ENCODE measurements around the gene ELAVL2.

Gene ELAVL2

DNA sequence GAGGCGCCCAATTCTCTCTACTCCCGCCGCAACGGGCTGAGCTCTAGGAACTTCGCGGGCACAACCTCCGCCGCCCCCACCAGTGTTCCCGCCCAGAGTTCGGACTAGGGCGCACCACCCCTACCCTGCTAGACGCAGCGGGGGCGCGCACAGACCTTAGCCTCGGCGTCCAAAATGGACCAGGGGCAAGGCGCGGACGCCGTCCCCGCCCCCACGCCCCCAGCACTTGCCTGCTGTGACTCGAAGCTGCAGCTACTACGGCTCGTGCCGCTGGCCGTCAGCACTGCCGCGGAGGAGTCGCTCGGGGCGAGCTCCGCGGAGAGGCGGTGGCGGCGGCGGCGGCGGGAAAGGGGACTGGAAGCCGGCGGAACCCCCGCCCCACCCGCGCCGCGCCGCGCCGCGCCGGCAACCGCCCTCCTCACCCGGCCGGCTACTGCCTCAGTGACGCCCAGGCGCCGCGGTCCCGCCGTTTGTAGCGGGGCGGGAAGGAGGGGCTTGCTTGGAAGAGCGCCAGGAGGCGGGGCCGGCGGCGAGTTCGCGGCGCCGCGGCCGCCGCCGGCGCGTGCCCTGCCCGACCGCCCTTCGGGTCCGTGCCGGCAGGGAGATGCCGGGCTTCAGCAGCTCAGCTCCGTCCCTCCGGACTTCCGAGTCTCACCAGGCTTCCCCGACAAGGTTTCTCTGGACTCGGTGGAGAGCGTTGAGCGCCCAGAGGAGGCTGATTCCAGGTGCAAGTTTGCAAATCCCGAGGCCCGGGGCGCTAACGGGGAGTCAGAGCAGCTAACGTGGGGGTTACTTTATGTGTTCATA lies 4.5 kb downstream of the ELAVL2 start:
- no peak for DNase-seq

- DNase-seq: no peak
These were observed 5.3 kb downstream of the ELAVL2 start for GRCh38 chr9:23820451-23821374.

- no peak for DNase-seq
These were observed 6.6 kb downstream of the ELAVL2 start for GRCh38 chr9:23819403-23819802.

GRCh38 chr9:23814243-23814642 lies 11.8 kb downstream of the ELAVL2 start:
- DNase-seq: no peak

GRCh38 chr9:23812673-23813072 lies 13.4 kb downstream of the ELAVL2 start:
- no peak for DNase-seq

GRCh38 chr9:23811633-23812032 lies 14.4 kb downstream of the ELAVL2 start:
- DNase-seq: no peak

DNA sequence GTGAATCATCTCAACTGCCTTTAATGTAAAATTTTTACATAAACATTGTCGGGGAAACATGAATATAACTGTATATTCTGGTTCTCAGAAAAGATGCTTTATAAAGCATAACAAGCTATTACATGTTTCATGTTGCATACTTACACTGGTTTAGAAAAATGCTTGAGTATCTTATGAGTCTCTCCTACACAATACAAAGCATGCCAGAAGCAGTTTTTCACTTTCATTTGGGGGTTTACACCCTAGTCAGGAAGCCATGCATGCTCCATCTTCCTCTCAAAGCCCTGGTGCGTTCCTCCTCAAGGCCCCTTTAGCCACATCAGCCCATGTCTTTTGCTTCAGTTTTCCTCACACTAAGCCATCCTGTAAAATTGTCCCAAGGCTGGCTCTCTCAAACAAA lies 22.8 kb downstream of the ELAVL2 start:
- no peak for DNase-seq

DNA sequence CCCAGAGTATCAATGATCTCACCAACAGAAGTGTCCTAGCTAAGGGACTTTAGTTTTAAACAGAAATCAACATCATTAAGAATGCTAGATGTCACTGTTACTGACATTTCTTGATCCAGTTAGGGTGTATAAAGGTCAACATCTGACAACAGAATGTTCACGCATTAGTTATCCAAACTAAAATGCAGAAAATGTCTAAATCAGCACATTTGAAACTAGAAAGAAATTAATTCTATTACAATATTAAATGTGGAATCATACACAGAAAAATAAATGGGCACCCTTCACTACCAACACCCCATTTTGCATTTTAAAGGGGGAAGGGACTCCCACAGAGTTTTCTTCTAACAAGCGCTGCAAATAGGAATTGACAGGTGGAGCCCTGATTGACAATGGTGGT lies 24.5 kb downstream of the ELAVL2 start:
- no peak for DNase-seq

DNA sequence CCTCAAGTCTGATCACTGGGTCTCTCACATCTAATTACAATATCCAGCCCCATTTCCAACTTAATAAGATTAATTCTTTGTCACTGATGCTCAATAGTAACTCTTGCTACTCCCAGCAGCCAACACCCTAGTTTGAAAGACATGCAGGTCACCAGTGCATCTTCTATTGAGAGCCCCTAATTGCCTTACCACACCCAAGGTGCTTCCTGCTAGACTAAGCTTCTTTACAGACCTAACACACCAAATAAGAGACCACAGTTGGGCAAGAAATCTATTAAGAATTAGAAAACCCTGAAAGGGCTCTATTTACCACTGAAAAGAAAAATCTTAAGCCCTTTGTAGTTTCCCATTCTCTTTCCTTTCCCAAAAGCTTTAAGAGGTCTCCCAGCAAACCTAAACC lies 26.5 kb downstream of the ELAVL2 start:
- DNase-seq: no peak

DNA sequence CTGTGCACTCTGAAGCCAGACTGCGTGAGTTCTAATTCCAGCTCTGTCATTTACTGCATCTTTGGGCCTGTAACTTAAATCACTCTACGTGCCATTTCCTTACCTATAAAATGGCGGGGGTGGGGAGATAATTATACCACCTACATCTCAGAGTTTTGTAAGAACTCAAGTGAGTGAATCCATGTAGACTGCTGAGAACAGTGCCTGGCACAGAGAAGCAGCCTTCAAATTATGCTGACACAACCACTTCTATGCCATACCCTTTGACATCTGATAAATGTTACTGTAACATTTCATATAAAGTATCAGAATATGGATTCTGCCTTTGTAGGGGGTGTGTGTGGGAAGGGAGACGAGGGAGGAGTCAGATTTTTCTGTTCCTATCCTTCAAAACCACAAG lies 27.7 kb downstream of the ELAVL2 start:
- no peak for DNase-seq

DNA sequence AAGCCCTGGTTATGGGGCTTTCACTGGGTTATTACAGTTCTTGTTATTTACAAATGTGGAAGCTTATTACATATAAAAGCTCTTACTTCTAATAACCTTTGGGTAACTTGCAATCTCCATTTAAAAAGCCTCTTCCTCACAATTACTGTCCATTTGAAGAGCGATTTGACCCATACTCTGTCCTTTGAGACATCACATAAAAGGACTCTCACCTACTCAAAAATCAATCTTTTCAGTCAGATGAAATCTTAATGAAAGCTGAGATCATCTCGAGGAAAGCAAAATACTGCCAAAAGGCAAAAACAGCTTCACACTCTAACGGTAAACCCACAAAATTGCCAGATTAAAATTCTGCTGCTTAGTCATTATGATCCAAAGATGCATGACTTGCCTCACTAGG lies 29.8 kb downstream of the ELAVL2 start:
- no peak for DNase-seq

DNA sequence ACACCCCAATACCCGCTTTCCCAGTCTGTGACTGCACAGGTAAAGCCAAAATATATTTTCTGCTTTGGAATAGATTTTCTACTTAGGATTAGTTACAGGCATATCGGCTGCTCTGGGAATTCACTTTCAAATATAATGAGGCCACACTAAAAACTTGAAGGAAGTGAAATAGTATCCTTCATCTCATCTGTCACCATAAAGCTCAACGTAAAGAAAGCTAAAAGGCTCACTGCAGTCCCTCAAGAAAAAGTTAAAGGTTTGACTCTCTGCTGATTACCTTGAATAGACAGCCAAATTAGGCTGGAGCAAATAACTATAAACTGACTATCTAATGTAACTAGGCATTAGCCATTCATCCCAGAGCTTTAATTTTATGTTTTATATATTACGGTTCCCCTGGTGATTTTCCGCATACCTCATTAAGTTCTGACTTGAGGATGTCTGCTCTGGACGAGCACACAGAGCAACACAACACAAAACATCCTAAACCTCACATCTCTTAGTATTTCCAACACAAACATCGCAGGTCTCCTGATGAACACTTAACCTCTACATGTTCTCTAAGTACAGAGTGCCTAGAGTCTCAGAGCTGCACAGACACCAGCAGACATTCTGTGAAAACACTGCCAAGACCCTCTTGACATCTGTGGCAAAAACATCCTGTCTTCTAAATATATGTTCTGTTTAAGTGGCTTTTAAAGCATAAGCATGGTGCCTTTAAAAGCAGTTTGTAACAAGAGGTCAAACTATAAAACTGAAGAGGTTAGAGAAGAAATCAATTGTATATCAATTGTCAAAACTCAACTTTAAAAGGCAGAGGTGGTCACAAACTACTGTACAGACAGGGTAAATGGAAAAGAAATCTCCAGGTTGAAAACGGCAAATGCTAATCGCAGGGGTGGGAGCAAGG lies 35.4 kb downstream of the ELAVL2 start:
- no peak for DNase-seq

GRCh38 chr9:23789529-23790254 lies 36.3 kb downstream of the ELAVL2 start:
- DNase-seq: no peak

- DNase-seq: no peak
These were observed 41.1 kb downstream of the ELAVL2 start for GRCh38 chr9:23784962-23785361.

DNA sequence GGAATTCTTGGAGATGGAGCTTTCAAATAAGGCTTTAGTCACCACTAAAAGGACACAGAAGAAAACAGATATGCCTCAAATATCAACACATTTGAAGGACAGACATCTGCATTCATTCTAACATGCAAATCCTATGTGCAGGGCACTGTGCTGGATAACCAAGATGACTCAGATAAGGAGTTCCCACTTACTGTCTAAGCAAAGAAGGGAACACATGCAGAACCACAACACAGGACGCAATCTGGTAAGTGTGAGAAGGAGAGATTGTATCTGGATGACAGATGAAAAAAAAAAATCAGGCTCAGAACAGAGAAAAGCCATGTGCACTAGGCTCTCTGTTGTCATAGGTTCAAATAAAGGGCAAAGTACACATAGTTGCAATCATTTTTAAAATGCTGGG lies 42.5 kb downstream of the ELAVL2 start:
- no peak for DNase-seq

- no peak for DNase-seq
These were observed 46.8 kb downstream of the ELAVL2 start for GRCh38 chr9:23779220-23779619.

GRCh38 chr9:23777328-23777727 lies 48.7 kb downstream of the ELAVL2 start:
- DNase-seq: no peak

DNA sequence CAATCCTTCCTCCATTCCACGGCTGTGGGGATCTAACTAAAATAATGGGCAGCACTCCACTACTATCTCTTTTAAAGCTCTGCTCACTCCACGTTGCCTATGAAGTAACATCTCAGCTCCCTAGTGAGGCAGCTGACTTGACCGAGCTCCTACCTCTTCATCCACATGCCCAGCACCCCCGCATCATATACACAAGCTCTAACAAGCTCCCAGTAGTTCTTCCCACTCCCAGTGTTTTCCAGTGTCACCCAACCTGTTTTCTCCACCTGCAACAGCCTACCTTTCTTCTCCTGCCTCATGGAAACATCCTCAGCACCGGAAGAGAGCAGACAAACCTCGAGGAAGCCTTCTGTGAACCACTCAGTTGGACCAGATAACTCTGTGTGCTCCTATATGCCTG lies 50.5 kb downstream of the ELAVL2 start:
- DNase-seq: no peak

DNA sequence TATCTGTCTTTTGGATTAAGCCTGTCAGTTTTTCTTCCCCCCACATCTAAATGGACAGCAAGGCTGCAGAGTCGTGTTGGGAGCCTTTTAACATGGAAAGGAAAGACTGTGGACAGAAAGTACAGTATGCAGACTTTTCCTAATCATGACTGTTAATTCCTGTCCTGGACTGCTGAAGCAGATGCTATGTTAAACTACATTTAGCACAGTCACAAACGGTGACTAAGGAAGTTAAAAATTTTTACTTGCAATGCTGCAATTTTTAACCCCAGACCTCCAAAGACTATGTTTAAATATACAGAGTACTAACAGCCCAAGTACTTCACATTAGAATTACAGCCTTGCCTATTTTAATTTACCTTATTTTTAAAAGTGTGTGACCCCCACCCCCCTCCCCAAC lies 51.8 kb downstream of the ELAVL2 start:
- no peak for DNase-seq

GRCh38 chr9:23772385-23772783 lies 53.7 kb downstream of the ELAVL2 start:
- DNase-seq: no peak

DNA sequence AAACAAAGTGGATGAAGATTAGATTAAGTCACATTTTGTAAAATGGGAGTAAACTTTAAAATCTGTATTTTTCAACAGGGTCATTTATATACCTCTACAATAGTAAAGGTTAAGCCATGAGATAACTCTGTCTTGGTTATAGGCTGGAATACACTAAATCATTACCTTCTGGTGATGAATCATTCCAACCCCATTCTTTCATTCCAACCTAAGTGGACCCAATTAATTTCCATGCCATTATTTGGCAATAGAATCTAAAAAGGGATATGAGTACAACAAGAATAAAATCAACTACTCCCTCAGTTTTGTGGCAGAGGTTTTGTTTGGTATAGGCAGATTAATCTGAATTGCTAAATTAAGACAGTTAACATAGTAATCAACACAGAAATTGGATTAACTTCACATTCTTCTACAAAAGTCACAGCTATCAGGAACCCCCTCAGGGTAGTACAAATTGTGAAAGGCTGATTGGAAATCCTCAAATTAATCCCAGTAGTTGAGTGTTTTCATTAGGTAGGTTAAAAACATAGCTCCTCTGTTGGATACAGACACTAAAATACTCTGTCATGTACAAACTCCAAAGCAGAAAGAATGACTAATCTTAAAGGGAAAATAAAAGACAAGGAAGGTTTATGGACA lies 54.2 kb downstream of the ELAVL2 start:
- no peak for DNase-seq

Data from NCI-H1105 treated with DMSO at 0.1 percent for 48 hours (cell line).